ENCODE measurements around the gene FBXL12.
"Not testable (repeated sequence)": the region's sequence is repeated elsewhere in the genome, so short reads cannot be mapped to it uniquely, and the experiment has no call there.

Gene FBXL12

DNA sequence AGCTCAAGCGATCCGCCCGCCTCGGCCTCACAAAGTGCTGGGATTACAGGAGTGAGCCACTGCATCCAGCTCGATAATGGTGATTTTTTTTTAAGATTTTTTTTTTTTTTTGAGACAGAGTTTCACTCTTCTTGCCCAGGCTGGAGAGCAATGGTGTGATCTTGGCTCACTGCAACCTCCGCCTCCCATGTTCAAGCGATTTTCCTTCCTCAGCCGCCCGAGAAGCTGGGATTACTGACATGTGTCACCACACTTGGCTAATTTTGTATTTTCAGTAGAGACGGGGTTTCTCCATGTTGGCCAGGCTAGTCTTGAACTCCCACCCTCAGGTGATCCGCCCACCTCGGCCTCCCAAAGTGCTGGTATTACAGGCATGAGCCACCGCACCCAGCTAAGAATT is 30.3 kb downstream of the FBXL12 start:
- not testable (repeated sequence) for H3K14ac ChIP-seq (ENCODE audit: low read length in 2 of 2); H4K91ac ChIP-seq (ENCODE audit: low read length); H2BK5ac ChIP-seq (ENCODE audit: low read depth, low read length, poor library complexity, severe bottlenecking); H3K18ac ChIP-seq (ENCODE audit: low read depth in 1 of 2, low read length in 2 of 2); H3K27ac ChIP-seq (ENCODE audit: low read length, poor library complexity, severe bottlenecking); H4K8ac ChIP-seq (ENCODE audit: low read length); H3K23ac ChIP-seq (ENCODE audit: low read length in 2 of 2); H3K4me2 ChIP-seq (ENCODE audit: low read length, poor library complexity, severe bottlenecking); H3K9me3 ChIP-seq (ENCODE audit: control insufficient read depth, low read length); H3K36me3 ChIP-seq (ENCODE audit: control insufficient read depth in 1 of 2, insufficient read depth in 2 of 2, low read depth in 1 of 2, low read length in 2 of 2); H3K27me3 ChIP-seq (ENCODE audit: control insufficient read depth in 1 of 2, insufficient read depth in 1 of 2, low read length in 2 of 2); H2AK5ac ChIP-seq (ENCODE audit: low read length, severe bottlenecking); H3K4ac ChIP-seq (ENCODE audit: low read depth in 1 of 2, low read length in 2 of 2); H3K79me1 ChIP-seq (replicated peaks; ENCODE audit: low read length, poor library complexity, severe bottlenecking); H2BK120ac ChIP-seq (ENCODE audit: low read depth, low read length); H2BK15ac ChIP-seq (ENCODE audit: low read depth, poor library complexity, severe bottlenecking); DNase-seq; H2BK12ac ChIP-seq (ENCODE audit: low read length in 2 of 2); H3K4me3 ChIP-seq (ENCODE audit: insufficient read depth in 1 of 2, low read depth in 1 of 2, low read length in 2 of 2); H2AFZ ChIP-seq (ENCODE audit: low read depth, low read length); H3K9ac ChIP-seq (ENCODE audit: low read length)
- 96% methylated on average over 12 of the region's 13 CpGs for WGBS
- H3K4me1 ChIP-seq (ENCODE audit: control insufficient read depth, insufficient read depth, low read depth, low read length), result peaks cover 12% of the 10 kb centered on the region

DNA sequence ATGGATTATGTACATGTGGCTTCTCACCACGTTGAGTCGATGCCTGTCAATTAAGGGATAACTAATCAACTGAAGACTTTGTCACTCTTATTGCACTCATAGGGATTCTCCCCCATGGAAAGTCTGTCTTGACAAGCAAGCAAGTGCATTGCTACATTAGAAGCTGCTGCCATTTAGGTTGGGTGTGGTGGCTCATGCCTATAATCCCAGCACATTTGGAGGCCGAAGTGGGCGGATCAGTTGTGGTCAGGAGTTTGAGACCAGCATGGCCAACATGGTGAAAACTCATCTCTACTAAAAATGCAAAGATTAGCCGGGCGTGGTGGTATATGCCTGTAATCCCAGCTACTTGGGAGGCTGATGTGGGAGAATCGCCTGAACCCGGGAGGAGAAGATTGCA is 32.1 kb downstream of the FBXL12 start:
- 98% methylated on average over 8 of the region's 8 CpGs for WGBS
- H3K14ac ChIP-seq (ENCODE audit: low read length in 2 of 2), result no peak overlapping the region
- no peak overlapping the region for H2BK120ac ChIP-seq (ENCODE audit: low read depth, low read length)
- no peak overlapping the region for H4K91ac ChIP-seq (ENCODE audit: low read length)
- peak overlapping the region; percentile 8 for H2AFZ ChIP-seq (ENCODE audit: low read depth, low read length)
- H3K4me1 ChIP-seq (ENCODE audit: control insufficient read depth, insufficient read depth, low read depth, low read length), result peaks cover 19% of the 10 kb centered on the region
- peak overlapping the region; percentile 1 to 2 for H2BK12ac ChIP-seq (ENCODE audit: low read length in 2 of 2)
- no peak overlapping the region for H3K9ac ChIP-seq (ENCODE audit: low read length)
- no peak overlapping the region for H2BK5ac ChIP-seq (ENCODE audit: low read depth, low read length, poor library complexity, severe bottlenecking)
- H3K9me3 ChIP-seq (ENCODE audit: control insufficient read depth, low read length), result no peaks in the 10 kb centered on the region
- H3K27ac ChIP-seq (ENCODE audit: low read length, poor library complexity, severe bottlenecking), result no peak overlapping the region
- no peaks in the 10 kb centered on the region for H3K27me3 ChIP-seq (ENCODE audit: control insufficient read depth in 1 of 2, insufficient read depth in 1 of 2, low read length in 2 of 2)
- no peak overlapping the region for H4K8ac ChIP-seq (ENCODE audit: low read length)
- no peak overlapping the region for H3K18ac ChIP-seq (ENCODE audit: low read depth in 1 of 2, low read length in 2 of 2)
- no peak overlapping the region for H3K4me3 ChIP-seq (ENCODE audit: insufficient read depth in 1 of 2, low read depth in 1 of 2, low read length in 2 of 2)
- peaks cover 9% of the 10 kb centered on the region for H3K79me1 ChIP-seq (replicated peaks; ENCODE audit: low read length, poor library complexity, severe bottlenecking)
- DNase-seq, result no peak
- no peak overlapping the region for H2AK5ac ChIP-seq (ENCODE audit: low read length, severe bottlenecking)
- H2BK15ac ChIP-seq (ENCODE audit: low read depth, poor library complexity, severe bottlenecking), result no peak overlapping the region
- no peak overlapping the region for H3K23ac ChIP-seq (ENCODE audit: low read length in 2 of 2)
- H3K4me2 ChIP-seq (ENCODE audit: low read length, poor library complexity, severe bottlenecking), result no peak overlapping the region
- no peak overlapping the region for H3K4ac ChIP-seq (ENCODE audit: low read depth in 1 of 2, low read length in 2 of 2)
- peaks cover 0 to 4% of the 10 kb centered on the region in 2 experiments for H3K36me3 ChIP-seq (ENCODE audit: control insufficient read depth in 1 of 2, insufficient read depth in 2 of 2, low read depth in 1 of 2, low read length in 2 of 2)

DNA sequence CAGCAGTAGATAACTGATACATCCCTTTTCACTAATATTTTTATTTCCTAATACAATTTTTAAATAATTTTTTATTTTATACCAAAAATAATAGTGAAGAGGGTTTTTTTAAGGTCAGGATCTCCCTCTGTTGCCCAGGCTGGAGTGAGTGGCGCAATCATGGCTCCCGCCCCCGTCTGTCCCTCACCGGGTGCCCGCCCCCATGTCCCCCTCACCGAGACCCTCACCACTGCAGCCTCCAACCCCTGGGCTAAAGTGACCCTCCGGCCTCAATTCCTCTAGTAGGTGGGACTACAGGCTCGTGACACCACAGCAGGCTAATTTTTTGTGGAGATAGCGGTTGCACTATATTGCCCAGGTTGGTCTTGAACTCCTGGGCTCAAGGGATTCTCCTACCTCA is 32.5 kb downstream of the FBXL12 start:
- peaks cover 0 to 4% of the 10 kb centered on the region in 2 experiments for H3K36me3 ChIP-seq (ENCODE audit: control insufficient read depth in 1 of 2, insufficient read depth in 2 of 2, low read depth in 1 of 2, low read length in 2 of 2)
- peak overlapping the region; percentile 62 for H4K91ac ChIP-seq (ENCODE audit: low read length)
- H3K14ac ChIP-seq (ENCODE audit: low read length in 2 of 2), result no peak overlapping the region
- H2BK15ac ChIP-seq (ENCODE audit: low read depth, poor library complexity, severe bottlenecking), result peak overlapping the region; percentile 31
- peaks cover 9% of the 10 kb centered on the region for H3K79me1 ChIP-seq (replicated peaks; ENCODE audit: low read length, poor library complexity, severe bottlenecking)
- peak overlapping the region; percentile 68 for H4K8ac ChIP-seq (ENCODE audit: low read length)
- 66% methylated on average over 9 of the region's 9 CpGs for WGBS
- peak overlapping the region; percentile 6 to 64 for H3K18ac ChIP-seq (ENCODE audit: low read depth in 1 of 2, low read length in 2 of 2)
- no peak overlapping the region for H3K4me2 ChIP-seq (ENCODE audit: low read length, poor library complexity, severe bottlenecking)
- no peak overlapping the region for H3K4ac ChIP-seq (ENCODE audit: low read depth in 1 of 2, low read length in 2 of 2)
- peak overlapping the region; percentile 2 to 54 for H2BK12ac ChIP-seq (ENCODE audit: low read length in 2 of 2)
- H3K23ac ChIP-seq (ENCODE audit: low read length in 2 of 2), result no peak overlapping the region
- peak overlapping the region; percentile 91 for H3K9ac ChIP-seq (ENCODE audit: low read length)
- no peak for DNase-seq
- H3K4me1 ChIP-seq (ENCODE audit: control insufficient read depth, insufficient read depth, low read depth, low read length), result peaks cover 18% of the 10 kb centered on the region
- H2AK5ac ChIP-seq (ENCODE audit: low read length, severe bottlenecking), result peak overlapping the region; percentile 61
- H2AFZ ChIP-seq (ENCODE audit: low read depth, low read length), result peak overlapping the region; percentile 8
- no peak overlapping the region for H2BK5ac ChIP-seq (ENCODE audit: low read depth, low read length, poor library complexity, severe bottlenecking)
- H3K27ac ChIP-seq (ENCODE audit: low read length, poor library complexity, severe bottlenecking), result peak overlapping the region; percentile 100
- H3K4me3 ChIP-seq (ENCODE audit: insufficient read depth in 1 of 2, low read depth in 1 of 2, low read length in 2 of 2), result peak overlapping the region in 1 of 2 experiments; percentile 86
- H3K27me3 ChIP-seq (ENCODE audit: control insufficient read depth in 1 of 2, insufficient read depth in 1 of 2, low read length in 2 of 2), result no peaks in the 10 kb centered on the region
- H2BK120ac ChIP-seq (ENCODE audit: low read depth, low read length), result no peak overlapping the region
- no peaks in the 10 kb centered on the region for H3K9me3 ChIP-seq (ENCODE audit: control insufficient read depth, low read length)

DNA sequence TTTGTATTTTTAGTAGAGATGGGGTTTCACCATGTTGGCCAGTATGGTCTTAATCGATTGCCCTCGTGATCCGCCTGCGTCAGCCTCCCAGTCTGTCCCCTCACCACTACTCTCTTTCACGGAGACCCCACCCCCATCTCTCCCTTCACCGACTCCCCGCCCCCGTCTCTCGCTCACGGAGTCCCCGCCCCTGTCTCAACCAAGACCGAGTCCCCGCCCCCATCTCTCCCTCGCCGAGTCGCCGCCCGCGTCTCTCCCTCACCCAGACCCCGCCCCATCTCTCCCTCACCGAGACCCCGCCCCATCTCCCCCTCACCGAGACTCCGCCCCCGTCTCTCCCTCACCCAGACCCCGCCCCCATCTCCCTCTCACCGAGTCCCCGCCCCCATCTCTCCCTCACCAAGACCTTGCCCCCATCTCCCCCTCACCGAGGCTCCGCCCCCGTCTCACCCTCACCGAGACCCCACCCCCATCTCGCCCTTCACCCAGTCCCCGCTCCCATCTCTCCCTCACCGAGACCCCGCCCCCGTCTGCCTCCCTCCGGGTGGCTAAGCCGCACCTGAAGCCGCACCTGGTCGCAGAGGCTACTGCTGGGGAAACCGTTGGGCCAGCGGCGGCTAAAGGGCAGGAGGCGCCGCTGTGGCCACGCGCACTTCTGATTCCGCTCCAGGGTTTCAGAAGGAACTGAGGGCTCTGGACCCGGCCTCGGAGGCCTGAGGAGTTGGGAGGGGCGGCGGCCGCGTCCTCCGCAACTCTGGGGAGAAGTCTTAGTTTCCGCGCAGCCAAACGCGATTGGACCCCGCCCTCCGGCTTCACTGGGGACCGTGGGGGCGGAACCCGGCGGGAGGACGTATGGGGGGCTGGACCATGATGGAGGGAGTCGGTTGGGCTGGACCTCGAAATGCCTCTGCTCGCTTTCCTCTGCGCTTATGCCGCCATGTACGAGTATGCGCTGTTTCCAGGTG is 33.2 kb downstream of the FBXL12 start:
- no peak overlapping the region for H2AK5ac ChIP-seq (ENCODE audit: low read length, severe bottlenecking)
- H3K4me2 ChIP-seq (ENCODE audit: low read length, poor library complexity, severe bottlenecking), result peak overlapping the region; percentile 96

More for the DNA sequence above, 33.2 kb downstream of the FBXL12 start:
- Histone ChIP-seq H3K4me1 (ENCODE audit: control insufficient read depth, insufficient read depth, low read depth, low read length) (peaks cover 18% of the 10 kb centered on the region), H3K4ac (ENCODE audit: low read depth in 1 of 2, low read length in 2 of 2) (peak overlapping the region; percentile 97 to 98), H3K23ac (ENCODE audit: low read length in 2 of 2) (peak overlapping the region in 1 of 2 experiments; percentile 59), H2AFZ (ENCODE audit: low read depth, low read length) (peak overlapping the region; percentile 99), H3K9ac (ENCODE audit: low read length) (peak overlapping the region; percentile 91), H3K79me1 (replicated peaks; ENCODE audit: low read length, poor library complexity, severe bottlenecking) (peaks cover 16% of the 10 kb centered on the region), H2BK120ac (ENCODE audit: low read depth, low read length) (peak overlapping the region; percentile 99), H4K91ac (ENCODE audit: low read length) (peak overlapping the region; percentile 99), H3K36me3 (ENCODE audit: control insufficient read depth in 1 of 2, insufficient read depth in 2 of 2, low read depth in 1 of 2, low read length in 2 of 2) (peaks cover 0 to 4% of the 10 kb centered on the region in 2 experiments), H3K27me3 (ENCODE audit: control insufficient read depth in 1 of 2, insufficient read depth in 1 of 2, low read length in 2 of 2) (no peaks in the 10 kb centered on the region), H2BK15ac (ENCODE audit: low read depth, poor library complexity, severe bottlenecking) (peak overlapping the region; percentile 99), H4K8ac (ENCODE audit: low read length) (peak overlapping the region; percentile 99), H3K27ac (ENCODE audit: low read length, poor library complexity, severe bottlenecking) (peak overlapping the region; percentile 100), H3K14ac (ENCODE audit: low read length in 2 of 2) (peak overlapping the region in 1 of 2 experiments; percentile 96), H3K18ac (ENCODE audit: low read depth in 1 of 2, low read length in 2 of 2) (peak overlapping the region; percentile 98 to 100), H3K4me3 (ENCODE audit: insufficient read depth in 1 of 2, low read depth in 1 of 2, low read length in 2 of 2) (peak overlapping the region; percentile 86), H2BK12ac (ENCODE audit: low read length in 2 of 2) (peak overlapping the region; percentile 86 to 99), H2BK5ac (ENCODE audit: low read depth, low read length, poor library complexity, severe bottlenecking) (peak overlapping the region; percentile 98), H3K9me3 (ENCODE audit: control insufficient read depth, low read length) (no peaks in the 10 kb centered on the region)
- DNase-seq, result peak; percentile 96
- 2% methylated on average over 59 of the region's 74 CpGs for WGBS

Data from mesenchymal stem cell (in vitro differentiated cells and primary cell).